ENCODE results near the gene C1R.
"Not testable (repeated sequence)": the region's sequence is repeated elsewhere in the genome, so short reads cannot be mapped to it uniquely, and the experiment has no call there.

The C1R gene

DNA sequence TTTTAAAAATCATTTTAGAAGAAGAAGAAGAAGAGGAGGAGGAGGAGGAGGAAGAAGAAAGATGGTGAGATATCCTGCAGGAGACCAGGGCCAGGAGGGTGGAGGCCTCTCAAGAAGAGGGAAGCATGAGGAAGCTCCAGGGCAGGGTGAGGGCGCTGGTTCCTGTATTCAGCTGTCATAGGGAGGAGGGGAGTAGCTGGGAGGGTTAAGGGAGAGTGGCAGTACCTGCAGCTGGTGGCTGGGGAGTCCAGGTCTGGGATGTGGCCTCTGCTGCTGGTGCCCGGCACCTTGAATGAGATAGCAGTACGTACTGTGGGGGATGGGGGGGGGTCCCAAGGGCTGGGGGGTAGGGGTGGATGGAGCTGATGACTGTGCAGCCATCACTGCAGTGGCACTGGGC, 26.6 kb upstream of the C1R start:
- no peak for DNase-seq

DNA sequence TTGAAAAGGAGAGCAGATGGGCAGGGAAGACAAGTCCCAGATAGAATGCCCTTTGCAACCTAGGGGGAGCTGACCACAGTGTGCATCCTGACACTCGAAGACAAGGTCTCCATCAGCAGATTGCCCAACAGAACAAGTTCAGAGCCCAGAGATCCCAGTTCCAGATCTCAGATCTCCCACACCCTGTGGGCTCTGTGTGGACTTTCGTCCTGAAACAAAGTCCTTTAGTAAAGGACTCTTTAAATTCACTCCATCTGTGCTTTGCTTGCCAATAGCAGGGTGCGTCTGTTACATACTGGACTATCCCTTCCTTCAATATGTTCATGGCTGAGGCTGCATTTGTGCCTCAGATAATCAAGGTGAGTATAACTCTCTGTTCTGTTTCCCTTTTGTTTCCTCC, 25.4 kb upstream of the C1R start:
- DNase-seq = no peak

DNA sequence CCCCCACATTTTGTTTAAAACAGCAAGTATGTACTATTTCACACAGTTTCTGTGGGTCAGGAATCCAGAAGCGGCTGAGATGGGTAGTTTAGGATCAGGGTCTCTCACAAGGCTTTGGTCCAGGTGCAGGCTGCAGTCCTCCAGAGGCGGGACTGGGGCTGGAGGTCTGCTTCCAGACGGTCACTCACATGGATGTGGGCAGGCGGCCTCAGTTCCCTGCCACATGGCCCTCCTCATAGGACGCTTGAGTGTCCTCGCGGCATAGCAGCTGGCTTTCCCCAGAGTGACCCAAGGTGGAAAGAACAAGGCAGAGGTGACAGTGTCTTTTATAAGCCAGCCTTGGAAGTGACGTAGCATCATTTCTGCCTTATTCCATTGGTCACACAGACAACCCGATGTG, 24.7 kb upstream of the C1R start:
- no peak for DNase-seq

- DNase-seq = no peak
Measured at GRCh38 chr12:7116196-7116595, 24.0 kb upstream of the C1R start.

DNA sequence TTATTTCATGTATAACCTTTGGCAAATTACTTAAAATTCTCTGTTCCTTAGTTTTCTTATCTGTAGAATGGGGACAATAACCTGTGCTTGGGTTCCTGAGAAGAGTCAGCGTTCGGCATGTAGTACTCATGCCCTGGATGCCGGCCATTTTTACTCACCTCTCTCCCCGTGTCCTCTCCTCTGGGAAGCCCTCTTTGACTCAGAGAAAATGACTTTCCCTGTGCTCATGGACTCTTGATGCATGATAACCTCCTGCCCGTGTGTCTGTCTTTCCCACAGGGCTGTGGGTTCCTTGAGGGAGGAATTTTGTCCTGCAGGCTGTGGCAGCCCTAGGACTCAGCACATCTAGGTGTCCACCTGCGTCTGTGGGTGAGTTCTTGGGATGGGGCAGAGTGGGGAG, 22.6 kb upstream of the C1R start:
- DNase-seq = no peak

DNA sequence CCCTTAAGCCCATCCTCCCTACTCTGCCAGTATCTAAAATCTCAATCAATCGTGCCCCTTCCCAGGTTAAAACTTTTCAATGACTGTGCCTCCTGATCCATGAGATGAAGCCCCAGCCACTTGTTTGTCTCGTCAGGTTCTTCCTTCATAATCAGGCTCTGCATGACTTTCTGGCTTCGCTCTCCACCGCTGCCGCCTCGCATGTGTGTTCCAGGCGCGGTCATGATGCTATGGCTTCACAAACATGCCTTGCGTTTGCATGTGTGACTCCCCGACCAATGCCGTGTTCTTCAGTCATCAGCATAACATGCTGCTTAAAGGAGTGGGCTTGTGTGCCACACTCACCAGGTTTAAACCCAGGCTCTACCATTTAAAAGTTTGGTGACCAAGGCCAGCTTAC, 21.8 kb upstream of the C1R start:
- DNase-seq = no peak

- no peak for DNase-seq
Measured at GRCh38 chr12:7113389-7113871, 21.2 kb upstream of the C1R start.

DNA sequence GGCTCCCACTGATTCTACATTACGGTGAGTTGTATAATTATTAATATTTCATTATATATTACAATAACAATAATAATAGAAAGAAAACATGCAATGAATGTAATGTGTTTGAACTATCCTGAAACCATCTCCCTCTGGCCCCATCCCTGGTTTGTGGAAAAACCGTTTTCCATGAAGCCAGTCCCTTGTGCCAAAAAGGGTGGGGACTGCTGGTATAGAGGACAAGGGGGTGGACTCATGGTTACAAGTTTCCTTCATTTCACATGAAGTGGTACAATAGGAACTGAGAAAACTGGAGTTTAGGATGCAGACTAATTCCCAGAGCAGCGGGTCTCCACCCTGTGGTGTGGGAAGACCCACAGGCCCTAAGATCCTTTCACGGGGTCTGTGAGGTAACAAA, 19.8 kb upstream of the C1R start:
- no peak for DNase-seq

DNA sequence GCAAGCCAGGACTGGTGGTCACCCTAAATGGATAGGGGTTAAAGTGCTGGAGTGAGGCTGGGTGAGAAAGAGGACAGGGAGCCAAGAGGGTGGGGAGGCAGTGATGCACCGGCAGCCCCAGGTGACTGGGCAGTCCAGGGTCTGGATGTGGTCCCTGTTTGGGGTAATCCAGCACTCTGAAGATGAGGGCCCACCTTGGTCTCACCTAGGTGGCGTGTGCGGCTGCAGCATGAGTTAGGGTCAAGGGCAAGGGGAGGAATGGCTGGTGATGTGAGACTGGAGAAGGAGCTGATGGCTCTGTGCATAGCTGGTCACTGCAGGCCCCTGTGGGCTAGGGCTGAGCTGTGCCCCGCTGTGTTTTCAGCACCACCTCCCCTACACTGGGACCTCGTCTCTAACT, 18.4 kb upstream of the C1R start:
- no peak for DNase-seq

GRCh38 chr12:7109572-7109920, 17.3 kb upstream of the C1R start:
- DNase-seq = no peak

- DNase-seq = peak; percentile 59
Measured at GRCh38 chr12:7108796-7109571, 16.7 kb upstream of the C1R start, which contains the start of gene C1RL. Gene C1RL, minus strand, starts transcription at chr12:7109214. Its CDS starts 34 bp downstream, at chr12:7109180.

GRCh38 chr12:7108003-7108795, 16.0 kb upstream of the C1R start:
- DNase-seq = peak; percentile 67

GRCh38 chr12:7107636-7108002, 15.4 kb upstream of the C1R start:
- no peak for DNase-seq

DNA sequence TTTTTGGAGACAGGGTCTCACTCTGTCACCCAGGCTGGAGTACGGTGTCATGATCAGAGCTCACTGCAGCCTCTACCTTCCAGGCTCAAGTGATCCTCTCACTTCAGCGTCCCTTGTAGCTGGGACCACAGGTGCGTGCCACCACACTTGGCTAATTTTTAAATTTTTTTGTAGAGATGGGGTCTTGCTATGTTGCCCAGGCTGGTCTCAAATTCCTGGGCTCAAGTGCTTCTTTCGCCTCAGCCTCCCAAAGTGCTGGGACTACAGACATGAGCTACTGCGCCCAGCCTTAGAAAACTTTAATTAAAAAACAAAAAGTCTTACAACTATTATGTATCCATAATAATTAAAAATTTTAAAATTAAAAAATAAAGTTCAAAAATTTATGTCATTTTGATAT, 14.9 kb upstream of the C1R start:
- not testable (repeated sequence) for DNase-seq

DNA sequence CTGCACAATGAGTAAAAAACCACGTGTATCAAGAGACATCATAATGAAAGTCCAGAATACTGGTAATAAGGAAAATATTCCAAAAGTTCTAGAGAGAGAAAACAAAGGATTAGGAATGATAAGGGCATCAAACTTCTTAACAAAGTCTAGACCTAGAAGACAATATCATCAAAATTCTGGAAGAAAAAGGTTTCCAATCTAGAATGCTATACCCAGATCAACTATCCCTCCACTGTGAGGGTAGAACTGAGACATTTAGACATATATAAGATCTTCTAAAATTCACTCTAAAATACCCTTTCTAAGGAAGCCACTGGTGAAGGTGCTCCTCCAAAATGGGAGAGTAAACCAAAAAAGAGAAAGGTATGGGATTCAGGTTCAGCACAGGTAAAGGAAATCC, 13.8 kb upstream of the C1R start:
- no peak for DNase-seq

GRCh38 chr12:7103837-7104584, 11.8 kb upstream of the C1R start:
- no peak for DNase-seq

DNA sequence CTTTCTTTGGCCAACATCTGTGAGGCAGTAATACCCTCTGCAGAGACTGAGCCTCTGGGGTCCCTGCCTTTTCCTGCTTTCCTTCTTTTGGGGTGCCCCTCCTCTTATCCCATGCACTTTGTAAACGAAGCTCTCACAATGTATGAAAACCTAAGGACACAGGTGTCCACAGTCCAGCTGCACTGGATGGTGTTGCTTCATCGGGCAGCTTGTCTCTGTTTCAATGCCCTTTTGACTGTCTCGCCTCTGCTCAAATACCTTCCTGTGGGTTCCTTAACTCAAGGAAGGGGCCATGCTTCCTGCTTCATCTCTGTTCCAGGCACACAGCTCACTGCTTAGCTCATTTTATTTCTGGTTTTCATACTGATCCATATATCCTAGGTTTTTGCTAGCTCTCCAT, 10.3 kb upstream of the C1R start:
- DNase-seq = no peak

DNA sequence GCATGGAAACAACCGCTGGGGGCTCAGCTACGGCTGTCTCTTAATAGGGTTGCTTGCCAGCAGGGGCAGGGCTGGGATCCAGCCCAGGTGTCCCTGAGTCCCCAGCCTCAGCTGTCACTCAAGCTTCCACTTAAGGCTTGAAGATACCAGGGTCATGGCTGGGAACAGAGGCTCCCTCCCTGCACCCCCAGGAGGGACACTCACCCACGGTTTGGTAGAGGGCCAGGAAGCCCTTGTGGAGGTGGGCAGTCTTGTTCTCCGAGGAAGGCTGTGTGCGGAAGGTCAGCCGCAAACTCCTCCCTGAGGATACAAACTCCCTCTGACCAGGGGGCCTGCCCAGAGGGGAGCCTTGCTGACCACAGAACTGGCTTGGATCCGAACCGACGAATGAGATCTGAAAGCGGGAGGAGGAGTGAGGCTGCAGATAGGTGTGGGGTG, 9.5 kb upstream of the C1R start:
- DNase-seq = no peak

DNA sequence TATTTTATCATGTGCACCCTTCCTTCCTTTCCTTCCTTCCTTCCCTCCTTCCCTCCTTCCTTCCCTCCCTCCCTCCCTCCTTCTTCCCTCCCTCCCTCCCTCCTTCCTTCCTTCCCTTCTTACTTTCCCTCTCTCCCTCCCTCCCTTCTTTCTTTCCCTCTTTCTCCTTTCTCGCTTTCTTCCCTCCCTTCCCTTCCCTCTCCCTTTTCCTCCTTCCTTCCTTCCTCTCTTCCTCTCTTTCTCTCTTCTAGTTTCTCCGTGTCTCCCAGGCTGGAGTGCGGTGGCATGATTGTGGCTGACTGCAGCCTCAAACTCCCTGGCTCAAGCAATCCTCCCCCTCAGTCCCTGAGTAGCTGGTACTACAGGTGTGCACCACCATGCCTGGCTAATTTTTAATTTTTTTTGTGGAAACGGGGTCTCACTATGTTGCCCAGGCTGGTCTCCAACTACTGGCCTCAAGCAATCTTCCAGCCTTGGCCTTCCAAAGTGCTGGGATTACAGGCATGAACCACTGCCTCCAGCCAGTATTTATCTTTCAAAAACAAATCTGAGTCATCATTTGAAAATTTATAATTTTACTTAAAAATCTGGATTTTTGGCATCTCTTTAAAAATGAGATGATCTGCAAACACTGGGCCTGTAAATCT, 8.9 kb upstream of the C1R start:
- DNase-seq = no peak

DNA sequence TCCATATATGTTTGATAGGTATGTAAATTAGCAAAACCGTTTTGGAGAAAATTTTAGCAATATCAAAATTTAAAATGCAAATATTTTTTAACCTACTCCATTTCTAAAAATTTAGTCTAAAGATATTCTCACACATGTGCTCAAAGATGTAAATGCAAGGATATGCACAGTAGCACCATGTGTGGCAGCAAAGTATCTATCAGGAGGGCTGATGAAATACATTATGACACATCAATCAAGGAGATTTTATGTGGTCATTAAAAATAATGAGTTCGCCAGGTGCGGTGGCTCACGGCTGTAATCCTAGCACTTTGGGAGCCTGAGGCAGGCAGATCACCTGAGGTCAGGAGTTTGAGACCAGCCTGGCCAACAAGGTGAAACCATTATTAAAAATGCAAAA, 8.0 kb upstream of the C1R start:
- peak; percentile 52 for DNase-seq

DNA sequence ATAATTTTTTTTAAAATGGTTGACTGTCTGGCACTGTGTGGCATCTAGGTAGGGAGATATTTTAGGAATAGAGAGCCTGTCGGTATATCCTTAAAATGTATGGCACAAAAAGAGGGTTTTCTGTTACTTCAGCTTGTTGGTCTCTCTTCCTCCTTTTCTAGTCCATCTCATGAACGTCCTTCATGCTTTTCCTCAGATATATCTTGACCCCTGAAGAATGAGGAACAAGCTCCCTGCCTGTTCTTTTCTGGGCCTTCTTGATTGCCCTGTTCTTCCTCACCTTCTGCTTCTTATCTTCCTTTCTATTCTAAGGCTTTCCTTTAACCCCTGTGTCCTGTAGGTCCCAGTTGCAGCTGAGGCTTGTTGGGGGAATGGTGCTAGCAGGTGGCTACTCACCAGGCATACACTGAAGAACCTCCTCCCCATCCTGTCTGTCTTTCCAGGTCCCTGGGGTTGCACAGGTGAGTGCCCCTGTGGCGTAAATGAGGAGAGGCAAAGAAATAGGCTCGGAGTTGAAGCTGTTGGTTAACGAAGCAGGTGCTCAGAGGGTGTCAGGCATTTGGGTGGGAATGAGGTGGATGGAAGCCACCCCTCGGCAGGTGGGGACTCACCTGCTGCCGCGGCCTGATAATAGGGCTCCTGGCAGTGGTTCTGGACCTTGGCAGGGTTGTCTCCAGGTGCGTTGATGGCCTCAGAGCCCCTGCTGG, 7.2 kb upstream of the C1R start:
- peak; percentile 20 for DNase-seq

GRCh38 chr12:7096979-7097378, 4.7 kb upstream of the C1R start:
- DNase-seq = no peak

Measured in DMS153 (cell line).